Measurements from ENCODE around the gene IGF2BP1.

IGF2BP1 gene

GRCh38 chr17:48997103-48997826 is at the start of gene IGF2BP1:
Gene IGF2BP1, plus strand, starts transcription at chr17:48997385. Its CDS starts 361 bp downstream, at chr17:48997746.
- Mint-ChIP-seq H3K27ac (no peak within 1 kb of the TSS), H3K9me3 (peaks cover 12% of the 10 kb centered on the region), H3K4me1 (peaks cover 25% of the 10 kb centered on the region), H3K36me3 (peaks cover 9% of the 10 kb centered on the region), H3K27me3 (peaks cover 64% of the 10 kb centered on the region), H3K4me3 (peak within 1 kb of the TSS; percentile 66)

- no peak overlapping the region for H3K4me3 Mint-ChIP-seq
- H3K9me3 Mint-ChIP-seq = no peaks in the 10 kb centered on the region
- H3K4me1 Mint-ChIP-seq = no peaks in the 10 kb centered on the region
- H3K27ac Mint-ChIP-seq = no peak overlapping the region
- no peaks in the 10 kb centered on the region for H3K36me3 Mint-ChIP-seq
- peaks cover 5% of the 10 kb centered on the region for H3K27me3 Mint-ChIP-seq
Observed at GRCh38 chr17:48951572-48951971, 45.6 kb upstream of the IGF2BP1 start.

GRCh38 chr17:48952904-48953303 is 44.3 kb upstream of the IGF2BP1 start:
- Mint-ChIP-seq H3K4me3 (no peak overlapping the region), H3K36me3 (no peaks in the 10 kb centered on the region), H3K9me3 (no peaks in the 10 kb centered on the region), H3K27ac (no peak overlapping the region), H3K4me1 (no peaks in the 10 kb centered on the region), H3K27me3 (peaks cover 8% of the 10 kb centered on the region)

GRCh38 chr17:48954300-48954755 is 42.9 kb upstream of the IGF2BP1 start:
- Mint-ChIP-seq H3K4me1 (no peaks in the 10 kb centered on the region), H3K27ac (no peak overlapping the region), H3K9me3 (no peaks in the 10 kb centered on the region), H3K36me3 (no peaks in the 10 kb centered on the region), H3K27me3 (peaks cover 12% of the 10 kb centered on the region), H3K4me3 (no peak overlapping the region)

- H3K27ac Mint-ChIP-seq = no peak overlapping the region
- H3K36me3 Mint-ChIP-seq = no peaks in the 10 kb centered on the region
- H3K4me3 Mint-ChIP-seq = no peak overlapping the region
- no peaks in the 10 kb centered on the region for H3K4me1 Mint-ChIP-seq
- peaks cover 24% of the 10 kb centered on the region for H3K27me3 Mint-ChIP-seq
- H3K9me3 Mint-ChIP-seq = no peaks in the 10 kb centered on the region
Observed at GRCh38 chr17:48960834-48961515, 36.2 kb upstream of the IGF2BP1 start.

- Mint-ChIP-seq H3K36me3 (no peaks in the 10 kb centered on the region), H3K4me3 (no peak overlapping the region), H3K27ac (no peak overlapping the region), H3K9me3 (no peaks in the 10 kb centered on the region), H3K4me1 (no peaks in the 10 kb centered on the region), H3K27me3 (peaks cover 22% of the 10 kb centered on the region)
Observed at GRCh38 chr17:48961516-48962233, 35.5 kb upstream of the IGF2BP1 start.

- no peaks in the 10 kb centered on the region for H3K4me1 Mint-ChIP-seq
Observed at GRCh38 chr17:48970224-48970623, 27.0 kb upstream of the IGF2BP1 start.

GRCh38 chr17:48970865-48971687 is 26.1 kb upstream of the IGF2BP1 start:
- no peak overlapping the region for H3K27ac Mint-ChIP-seq
- H3K4me3 Mint-ChIP-seq = no peak overlapping the region
- no peaks in the 10 kb centered on the region for H3K4me1 Mint-ChIP-seq
- H3K27me3 Mint-ChIP-seq = peaks cover 19% of the 10 kb centered on the region
- H3K9me3 Mint-ChIP-seq = no peaks in the 10 kb centered on the region
- no peaks in the 10 kb centered on the region for H3K36me3 Mint-ChIP-seq

More at GRCh38 chr17:48970224-48970623, 27.0 kb upstream of the IGF2BP1 start:
- no peaks in the 10 kb centered on the region for H3K9me3 Mint-ChIP-seq
- no peak overlapping the region for H3K27ac Mint-ChIP-seq
- H3K27me3 Mint-ChIP-seq = peaks cover 20% of the 10 kb centered on the region
- H3K4me3 Mint-ChIP-seq = no peak overlapping the region
- no peaks in the 10 kb centered on the region for H3K36me3 Mint-ChIP-seq

GRCh38 chr17:48972749-48973097 is 24.5 kb upstream of the IGF2BP1 start:
- no peak overlapping the region for H3K4me3 Mint-ChIP-seq
- H3K27me3 Mint-ChIP-seq = peaks cover 16% of the 10 kb centered on the region
- H3K36me3 Mint-ChIP-seq = no peaks in the 10 kb centered on the region
- H3K4me1 Mint-ChIP-seq = no peaks in the 10 kb centered on the region
- no peaks in the 10 kb centered on the region for H3K9me3 Mint-ChIP-seq
- no peak overlapping the region for H3K27ac Mint-ChIP-seq

GRCh38 chr17:48973806-48974205 is 23.4 kb upstream of the IGF2BP1 start:
- H3K9me3 Mint-ChIP-seq = no peaks in the 10 kb centered on the region
- H3K27ac Mint-ChIP-seq = no peak overlapping the region
- H3K27me3 Mint-ChIP-seq = peaks cover 12% of the 10 kb centered on the region
- H3K36me3 Mint-ChIP-seq = no peaks in the 10 kb centered on the region
- no peak overlapping the region for H3K4me3 Mint-ChIP-seq
- no peaks in the 10 kb centered on the region for H3K4me1 Mint-ChIP-seq

GRCh38 chr17:48981927-48982539 is 15.2 kb upstream of the IGF2BP1 start:
- H3K27me3 Mint-ChIP-seq = peaks cover 4% of the 10 kb centered on the region
- H3K36me3 Mint-ChIP-seq = no peaks in the 10 kb centered on the region
- no peaks in the 10 kb centered on the region for H3K4me1 Mint-ChIP-seq
- H3K27ac Mint-ChIP-seq = no peak overlapping the region
- no peaks in the 10 kb centered on the region for H3K9me3 Mint-ChIP-seq
- H3K4me3 Mint-ChIP-seq = no peak overlapping the region

GRCh38 chr17:48985436-48986245 is 11.5 kb upstream of the IGF2BP1 start:
- H3K9me3 Mint-ChIP-seq = no peaks in the 10 kb centered on the region
- H3K36me3 Mint-ChIP-seq = no peaks in the 10 kb centered on the region
- H3K4me3 Mint-ChIP-seq = no peak overlapping the region
- no peak overlapping the region for H3K27ac Mint-ChIP-seq
- peaks cover 12% of the 10 kb centered on the region for H3K27me3 Mint-ChIP-seq
- H3K4me1 Mint-ChIP-seq = no peaks in the 10 kb centered on the region

- H3K36me3 Mint-ChIP-seq = no peaks in the 10 kb centered on the region
- H3K4me3 Mint-ChIP-seq = no peak overlapping the region
- H3K27me3 Mint-ChIP-seq = peaks cover 31% of the 10 kb centered on the region
- H3K9me3 Mint-ChIP-seq = no peaks in the 10 kb centered on the region
- H3K4me1 Mint-ChIP-seq = no peaks in the 10 kb centered on the region
- H3K27ac Mint-ChIP-seq = no peak overlapping the region
Observed at GRCh38 chr17:48989100-48989499, 8.1 kb upstream of the IGF2BP1 start.

GRCh38 chr17:48990882-48991357 is 6.3 kb upstream of the IGF2BP1 start:
- H3K27ac Mint-ChIP-seq = peak overlapping the region; percentile 6
- peaks cover 4% of the 10 kb centered on the region for H3K36me3 Mint-ChIP-seq
- H3K27me3 Mint-ChIP-seq = peaks cover 39% of the 10 kb centered on the region
- peaks cover 8% of the 10 kb centered on the region for H3K4me1 Mint-ChIP-seq
- no peak overlapping the region for H3K4me3 Mint-ChIP-seq
- no peaks in the 10 kb centered on the region for H3K9me3 Mint-ChIP-seq

Data from activated naive CD4-positive, alpha-beta T cell treated with anti-CD3 and anti-CD28 coated beads, Interleukin-2, amount 50 U/mL, for 24 hours (primary cell).